Breast epithelium (tissue), 3 donors: Measurements from ENCODE around the gene NFASC.

ENCODE experiments used
- POLR2A ChIP-seq: fragments of 450-650 bp; IDR thresholded peaks from one replicate; pipeline ENCODE4 v1.6.1; 2016; ENCODE audit warnings: antibody characterized with exemption, mild to moderate bottlenecking, moderate library complexity
- POLR2AphosphoS5 ChIP-seq, 3 donors: sonication (generic); formaldehyde crosslinking; IDR thresholded peaks; one replicate each; pipeline ENCODE4 v1.6.1; 2017; ENCODE audit warnings: antibody characterized with exemption in 3 of 3
- TF ChIP-seq, protein P1 (sequence below), 3 donors: fragments of 450-650 bp; IDR thresholded peaks; one replicate each; pipeline ENCODE4 v1.5.1; 2016 to 2017; ENCODE audit warnings: antibody characterized with exemption in 3 of 3, mild to moderate bottlenecking in 3 of 3, moderate library complexity in 3 of 3

DNA sequence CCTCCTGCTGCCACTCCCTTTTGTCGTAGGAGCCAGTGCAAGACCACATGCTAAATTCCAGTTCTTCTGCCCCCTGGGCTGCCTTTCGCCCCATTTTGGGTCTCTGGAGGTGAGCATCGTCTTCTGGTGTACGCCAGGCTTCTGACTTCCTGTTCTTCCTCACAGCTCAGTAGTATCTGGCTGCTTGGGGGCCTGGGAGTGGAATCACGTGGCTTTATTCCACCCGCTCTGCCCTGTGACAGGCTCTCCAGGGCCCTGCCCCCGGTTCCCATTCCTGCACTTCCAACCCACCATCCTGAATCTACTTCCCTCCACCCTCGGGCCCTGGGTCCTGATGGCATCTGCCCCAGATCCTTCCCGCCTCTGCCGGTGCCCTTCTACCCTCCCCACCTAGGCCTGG lies 3.6 kb downstream of the NFASC start:
- TF ChIP-seq, protein P1, sequence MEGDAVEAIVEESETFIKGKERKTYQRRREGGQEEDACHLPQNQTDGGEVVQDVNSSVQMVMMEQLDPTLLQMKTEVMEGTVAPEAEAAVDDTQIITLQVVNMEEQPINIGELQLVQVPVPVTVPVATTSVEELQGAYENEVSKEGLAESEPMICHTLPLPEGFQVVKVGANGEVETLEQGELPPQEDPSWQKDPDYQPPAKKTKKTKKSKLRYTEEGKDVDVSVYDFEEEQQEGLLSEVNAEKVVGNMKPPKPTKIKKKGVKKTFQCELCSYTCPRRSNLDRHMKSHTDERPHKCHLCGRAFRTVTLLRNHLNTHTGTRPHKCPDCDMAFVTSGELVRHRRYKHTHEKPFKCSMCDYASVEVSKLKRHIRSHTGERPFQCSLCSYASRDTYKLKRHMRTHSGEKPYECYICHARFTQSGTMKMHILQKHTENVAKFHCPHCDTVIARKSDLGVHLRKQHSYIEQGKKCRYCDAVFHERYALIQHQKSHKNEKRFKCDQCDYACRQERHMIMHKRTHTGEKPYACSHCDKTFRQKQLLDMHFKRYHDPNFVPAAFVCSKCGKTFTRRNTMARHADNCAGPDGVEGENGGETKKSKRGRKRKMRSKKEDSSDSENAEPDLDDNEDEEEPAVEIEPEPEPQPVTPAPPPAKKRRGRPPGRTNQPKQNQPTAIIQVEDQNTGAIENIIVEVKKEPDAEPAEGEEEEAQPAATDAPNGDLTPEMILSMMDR (IDR thresholded peaks at IDR 0.05): no peak
- TF ChIP-seq POLR2A: no peak
- TF ChIP-seq POLR2AphosphoS5 (IDR thresholded peaks at IDR 0.05): no peak
